IMR-90 (cell line): Measurements from ENCODE around the gene DLEU7. TPM values are rescaled to one million over a fixed set of nuclear protein-coding genes. Genes with fewer than 3 reads are reported as not detected.

Experiments used
- ATAC-seq: fragments of 200-7000 bp; cut with Tn5 transposase; 2 replicates; pipeline ENCODE4 v1.9.1; 2020; ENCODE audit warnings: low read depth, mild to moderate bottlenecking, moderate library complexity
- BruUV-seq: library from RNA; stranded (reverse); fragments of 400-500 nt; replicated peaks from 2 replicates; lab custom pipeline; 2021; lab: Mats Ljungman, UMichigan
- CTCF ChIA-PET: fragments of 300-600 bp; formaldehyde crosslinking; extraction: SDS; loops from one replicate; lab custom pipeline; 2021; ENCODE audit warnings: antibody characterized with exemption; lab: Yijun Ruan, JAX
- POLR2A ChIA-PET: fragments of 300-600 bp; sonication (Branson Sonifier 250); formaldehyde crosslinking; loops from one replicate; lab custom pipeline; 2022; ENCODE audit warnings: antibody characterized with exemption; ENCODE audit not compliant: unreplicated experiment; lab: Charles Lee
- DNase-seq: peaks from one replicate; pipeline ENCODE4 v3.0.0; 2013
- H2AFZ ChIP-seq: replicated peaks from 2 replicates; pipeline ENCODE3; 2013; ENCODE audit warnings: low read length, mild to moderate bottlenecking; ENCODE audit not compliant: poor library complexity
- H2AK5ac ChIP-seq: 2 replicates; pipeline ENCODE4 v1.6.1; 2013; ENCODE audit warnings: low read depth, low read length, inconsistent platforms
- H2AK9ac ChIP-seq: replicated peaks from 2 replicates; pipeline ENCODE3; 2013; ENCODE audit warnings: mild to moderate bottlenecking, low read depth, low read length, moderate library complexity; ENCODE audit not compliant: poor library complexity
- H2BK120ac ChIP-seq: 2 replicates; pipeline ENCODE4 v1.6.1; 2013; ENCODE audit warnings: low read depth, low read length, inconsistent platforms
- H2BK15ac ChIP-seq: 3 replicates; pipeline ENCODE4 v1.6.1; 2013; ENCODE audit warnings: low read depth, low read length, inconsistent platforms
- H2BK20ac ChIP-seq: 2 replicates; pipeline ENCODE4 v1.6.1; 2013; ENCODE audit warnings: low read depth, mild to moderate bottlenecking, inconsistent platforms, low read length, moderate library complexity
- H2BK5ac ChIP-seq: 2 replicates; pipeline ENCODE4 v1.6.1; 2013; ENCODE audit warnings: mild to moderate bottlenecking, low read depth, low read length, inconsistent platforms; ENCODE audit not compliant: poor library complexity, severe bottlenecking
- H3K14ac ChIP-seq: replicated peaks from 2 replicates; pipeline ENCODE4 v1.6.1; 2013; ENCODE audit warnings: low read depth, low read length, inconsistent platforms
- H3K18ac ChIP-seq: 2 replicates; pipeline ENCODE4 v1.6.1; 2013; ENCODE audit warnings: low read depth, low read length, control low read depth
- H3K23ac ChIP-seq: 2 replicates; pipeline ENCODE4 v1.6.1; 2013; ENCODE audit warnings: low read depth, low read length, inconsistent platforms
- H3K27ac ChIP-seq: 2 replicates; pipeline ENCODE4 v1.5.1; 2013; ENCODE audit warnings: mild to moderate bottlenecking, control low read depth, low read length; ENCODE audit not compliant: insufficient read depth
- H3K27me3 ChIP-seq: 2 replicates; pipeline ENCODE4 v1.6.1; 2013; ENCODE audit warnings: low read length; ENCODE audit not compliant: control insufficient read depth, insufficient read depth
- H3K36me3 ChIP-seq: 2 replicates; pipeline ENCODE4 v1.6.1; 2013; ENCODE audit warnings: low read length, mixed read lengths; ENCODE audit not compliant: control insufficient read depth, insufficient read depth
- H3K4ac ChIP-seq: 2 replicates; pipeline ENCODE4 v1.6.1; 2013; ENCODE audit warnings: low read depth, low read length, inconsistent platforms
- H3K4me1 ChIP-seq: 2 replicates; pipeline ENCODE4 v1.6.1; 2013; ENCODE audit warnings: low read length, mixed read lengths; ENCODE audit not compliant: control insufficient read depth, insufficient read depth
- H3K4me2 ChIP-seq: 2 replicates; pipeline ENCODE4 v1.6.1; 2013; ENCODE audit warnings: low read depth, mild to moderate bottlenecking, control low read depth, low read length, moderate library complexity
- H3K4me3 ChIP-seq: 2 replicates; pipeline ENCODE4 v1.5.1; 2013; ENCODE audit warnings: low read depth, mild to moderate bottlenecking, control low read depth, low read length, moderate library complexity; ENCODE audit not compliant: insufficient read depth
- H3K56ac ChIP-seq: 2 replicates; pipeline ENCODE4 v1.6.1; 2013; ENCODE audit warnings: low read length, inconsistent platforms; ENCODE audit not compliant: insufficient read depth; ENCODE audit errors: extremely low read depth
- H3K79me1 ChIP-seq, 2 experiments: 2 replicates each; pipeline ENCODE4 v1.6.1; 2013; ENCODE audit warnings: low read length in 2 of 2, inconsistent platforms in 1 of 2, low read depth in 1 of 2
- H3K9ac ChIP-seq: 2 replicates; pipeline ENCODE4 v1.6.1; 2013; ENCODE audit warnings: low read depth, low read length, control low read depth
- H3K9me1 ChIP-seq: 2 replicates; pipeline ENCODE4 v1.6.1; 2013; ENCODE audit warnings: low read length, inconsistent platforms; ENCODE audit not compliant: insufficient read depth
- H3K9me3 ChIP-seq: 2 replicates; pipeline ENCODE4 v1.6.1; 2013; ENCODE audit warnings: low read length; ENCODE audit not compliant: control insufficient read depth, insufficient read depth
- H4K20me1 ChIP-seq: 2 replicates; pipeline ENCODE4 v1.6.1; 2013; ENCODE audit warnings: low read length, inconsistent platforms; ENCODE audit not compliant: insufficient read depth
- H4K5ac ChIP-seq: 2 replicates; pipeline ENCODE4 v1.6.1; 2013; ENCODE audit warnings: mild to moderate bottlenecking, low read depth, low read length, control low read depth
- H4K8ac ChIP-seq, 2 experiments: 2 replicates each; pipeline ENCODE4 v1.6.1; 2013; ENCODE audit warnings: low read depth in 2 of 2, low read length in 2 of 2, control low read depth in 1 of 2, inconsistent platforms in 1 of 2
- H4K91ac ChIP-seq: 2 replicates; pipeline ENCODE4 v1.6.1; 2013; ENCODE audit warnings: low read depth, low read length, inconsistent platforms; ENCODE audit not compliant: insufficient read depth
- BHLHE40 ChIP-seq: fragments of 150-350 bp; IDR thresholded peaks from 2 replicates; pipeline ENCODE4 v1.6.1; 2016; ENCODE audit warnings: mild to moderate bottlenecking, low read depth, low read length
- CEBPB ChIP-seq: IDR thresholded peaks from 2 replicates; pipeline ENCODE4 v1.6.1; 2012; ENCODE audit warnings: low read depth, low read length, improper control_type of control experiment
- CTCF ChIP-seq: conservative IDR thresholded peaks from 2 replicates; pipeline ENCODE4 v1.5.1; 2012; ENCODE audit warnings: mild to moderate bottlenecking, low read depth, low read length, improper control_type of control experiment
- ELK1 ChIP-seq: fragments of 150-350 bp; IDR thresholded peaks from 2 replicates; pipeline ENCODE4 v1.6.1; 2016; ENCODE audit warnings: low read depth, mild to moderate bottlenecking, low read length, moderate library complexity, borderline replicate concordance
- FOS ChIP-seq: fragments of 150-350 bp; IDR thresholded peaks from 2 replicates; pipeline ENCODE4 v1.6.1; 2016; ENCODE audit warnings: low read depth, low read length
- MAFK ChIP-seq: IDR thresholded peaks from 2 replicates; pipeline ENCODE4 v1.6.1; 2012; ENCODE audit warnings: low read depth, low read length, improper control_type of control experiment
- MAZ ChIP-seq: IDR thresholded peaks from 2 replicates; pipeline ENCODE4 v1.6.1; 2012; ENCODE audit warnings: low read depth, mild to moderate bottlenecking, low read length, improper control_type of control experiment, moderate library complexity, borderline replicate concordance
- MXI1 ChIP-seq: IDR thresholded peaks from 2 replicates; pipeline ENCODE4 v1.6.1; 2012; ENCODE audit warnings: low read depth, mild to moderate bottlenecking, low read length, moderate library complexity, borderline replicate concordance
- NFE2L2 ChIP-seq: fragments of 150-350 bp; IDR thresholded peaks from 2 replicates; pipeline ENCODE4 v1.6.1; 2016; ENCODE audit warnings: low read depth, mild to moderate bottlenecking, low read length
- POLR2A ChIP-seq: IDR thresholded peaks from 2 replicates; pipeline ENCODE4 v1.6.1; 2012; ENCODE audit warnings: mild to moderate bottlenecking, low read depth, low read length
- RAD21 ChIP-seq: IDR thresholded peaks from 2 replicates; pipeline ENCODE4 v1.6.1; 2012; ENCODE audit warnings: low read length, improper control_type of control experiment
- RCOR1 ChIP-seq: IDR thresholded peaks from 2 replicates; pipeline ENCODE4 v1.6.1; 2012; ENCODE audit warnings: mild to moderate bottlenecking, low read length, improper control_type of control experiment; ENCODE audit not compliant: insufficient replicate concordance
- RFX5 ChIP-seq: IDR thresholded peaks from 2 replicates; pipeline ENCODE4 v1.8.0; 2012; ENCODE audit warnings: low read depth, mild to moderate bottlenecking, low read length, moderate library complexity
- SMC3 ChIP-seq: fragments of 150-350 bp; IDR thresholded peaks from 2 replicates; pipeline ENCODE4 v1.6.1; 2016; ENCODE audit warnings: low read depth, mild to moderate bottlenecking, antibody characterized with exemption, low read length, moderate library complexity
- USF2 ChIP-seq: fragments of 150-350 bp; IDR thresholded peaks from 2 replicates; pipeline ENCODE4 v1.6.1; 2017; ENCODE audit warnings: mild to moderate bottlenecking, antibody characterized with exemption, low read length, low read depth
- WGBS, 2 experiments: methylation state at CpG; one replicate each; pipeline versions ENCODE4 v1.1.5 to v1.1.7; 2013; ENCODE audit warnings: missing lambda C conversion rate in 2 of 2; ENCODE audit not compliant: insufficient read length in 1 of 2; ENCODE audit errors: extremely low coverage in 2 of 2; 5-methylcytosine and 5-hydroxymethylcytosine counted together
- dilution Hi-C: fragments of 300-500 bp; cut with HindIII; formaldehyde crosslinking; loops from one replicate; pipeline ENCODE4 v1.14.3; 2018; ENCODE audit warnings: low sequenced_read_pairs; ENCODE audit not compliant: unreplicated experiment
- in situ Hi-C: fragments of 300-500 bp; cut with MboI; formaldehyde crosslinking; loops from 3 replicates; pipeline ENCODE4 v1.14.3; 2019; ENCODE audit warnings: low sequenced_read_pairs, inconsistent platforms, mixed read lengths
- intact Hi-C: fragments of 100-400 bp; cut with micrococcal nuclease; formaldehyde crosslinking; loops from 2 replicates; pipeline ENCODE4 v1.10.0; 2022
- polyA plus RNA-seq, 3 experiments: library from polyadenylated mRNA; depleted of rRNA; stranded (reverse); fragments of >200 nt; gene quantifications; 2 replicates each; pipeline ENCODE4 v1.2.3, GENCODE V29; 2012; ENCODE audit warnings: low replicate concordance in 1 of 3
- total RNA-seq: library from RNA; depleted of rRNA; stranded (reverse); fragments of >200 nt; gene quantifications from 2 replicates; pipeline ENCODE4 v1.2.3, GENCODE V29; 2012

Gene DLEU7
- total and polyA plus RNA-seq, 2 of the 4 experiments (the other 2 are of a cell fraction) = not detected

- no peak overlapping the region for H2BK5ac ChIP-seq
- BruUV-seq = no TSS peak
- H3K79me1 ChIP-seq = no peaks in the 10 kb centered on the region
- H3K9me3 ChIP-seq = no peaks in the 10 kb centered on the region
- no peak overlapping the region for H4K91ac ChIP-seq
- no peak overlapping the region for H3K18ac ChIP-seq
- no peak for DNase-seq
- H2BK120ac ChIP-seq = no peak overlapping the region
- no peak overlapping the region for H4K8ac ChIP-seq
- ChIA-PET CTCF (interaction anchor here (1.0 to 1.4 kb wide), 2 partner anchors 10 to 827 kb away, joined by 3 to 4 read pairs; no protein-coding TSS in a partner anchor), POLR2A (no interaction called here)
- H3K23ac ChIP-seq = no peak overlapping the region
- H3K14ac ChIP-seq = no peak overlapping the region
- no peak overlapping the region for H3K56ac ChIP-seq
- 100% methylated on average over 1 of the region's 6 CpGs; no CpG with 5 or more reads in 1 of the 2 experiments for WGBS, 2 experiments
- no peaks in the 10 kb centered on the region for H3K9me1 ChIP-seq
- H4K5ac ChIP-seq = no peak overlapping the region
- no peak overlapping the region for H2AK5ac ChIP-seq
- H3K4me3 ChIP-seq = no peak overlapping the region
- no peak overlapping the region for H2AK9ac ChIP-seq
- dilution Hi-C loops (no loop called here), in situ Hi-C loops (loop anchor here (10.0 kb wide), 1 partner anchor 1125 kb away; no protein-coding TSS in a partner anchor), intact Hi-C loops (loop anchor here (2.0 to 10.0 kb wide), 6 partner anchors 113 to 945 kb away; partner anchors contain the start of gene TRIM13)
- no peaks in the 10 kb centered on the region for H3K36me3 ChIP-seq
- ATAC-seq = no peak
- peaks cover 18% of the 10 kb centered on the region for H3K27me3 ChIP-seq
- H3K4ac ChIP-seq = no peak overlapping the region
- H3K9ac ChIP-seq = no peak overlapping the region
- H3K4me2 ChIP-seq = no peak overlapping the region
- no peaks in the 10 kb centered on the region for H4K20me1 ChIP-seq
- H2BK15ac ChIP-seq = no peak overlapping the region; the same call in 2 of the 3 replicates
- no peak overlapping the region for H2AFZ ChIP-seq
- no peak overlapping the region for H3K27ac ChIP-seq
- peaks cover 1% of the 10 kb centered on the region; the same call in 1 of the 2 replicates for H3K4me1 ChIP-seq
- no peak overlapping the region for H2BK20ac ChIP-seq
- TF ChIP-seq CEBPB (no peak), MXI1 (no peak), CTCF (no peak), MAZ (no peak), POLR2A (no peak), SMC3 (no peak), ELK1 (no peak), RAD21 (no peak), RFX5 (no peak), NFE2L2 (no peak), USF2 (no peak), FOS (no peak), MAFK (no peak), BHLHE40 (no peak), RCOR1 (no peak)
These were observed 43.3 kb downstream of the DLEU7 start for GRCh38 chr13:50800091-50800739.
